ENCODE data around the gene IMPG1. TPM values are rescaled to one million over a fixed set of nuclear protein-coding genes. Genes with fewer than 3 reads are reported as not detected.

Gene IMPG1
- total and polyA plus RNA-seq, 2 of the 8 experiments (the other 6 are each of a cell fraction or from before 2014, with no cell fraction given) = 0.02 TPM; not detected in 1

DNA sequence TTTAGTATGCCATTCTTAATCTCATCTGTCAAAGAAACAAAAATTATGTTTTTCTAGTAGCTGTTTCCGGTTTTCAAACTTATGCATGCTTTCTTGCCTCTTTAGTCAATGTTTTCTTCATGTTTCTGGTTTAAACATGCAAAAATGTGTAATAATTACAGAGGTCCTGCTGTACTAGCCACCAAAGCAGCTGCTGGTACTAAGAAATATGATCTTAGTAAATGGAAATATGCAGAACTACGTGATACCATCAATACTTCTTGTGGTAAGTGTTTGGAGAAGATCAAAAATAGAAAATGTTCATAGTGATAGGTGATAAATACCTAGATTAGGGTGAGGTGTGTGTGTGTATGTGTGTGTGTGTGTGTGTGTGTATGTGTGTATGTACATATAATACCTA lies 165.0 kb downstream of the IMPG1 start:
- no peak overlapping the region for H2AFZ ChIP-seq (ENCODE audit: low read length)
- H3K79me1 ChIP-seq (ENCODE audit: low read depth, low read length) = no peaks in the 10 kb centered on the region
- DNase-seq (ENCODE audit: low read depth in 1 of 2, low spot score in 2 of 2) = no peak
- no peak overlapping the region for H3K4ac ChIP-seq (replicated peaks; ENCODE audit: insufficient read length, low read depth, low read length)
- H2BK20ac ChIP-seq (ENCODE audit: low read length) = no peak overlapping the region
- H3K18ac ChIP-seq (ENCODE audit: extremely low read depth, low read length) = no peak overlapping the region
- no peak overlapping the region for H3K23ac ChIP-seq (ENCODE audit: insufficient read length)
- H3K27ac ChIP-seq (ENCODE audit: low read depth, low read length) = no peak overlapping the region
- H4K8ac ChIP-seq (ENCODE audit: extremely low read depth, insufficient read depth, low read length) = no peak overlapping the region
- no peak overlapping the region for H4K5ac ChIP-seq (ENCODE audit: insufficient read length, low read depth, low read length)
- H3K4me2 ChIP-seq (ENCODE audit: insufficient read depth in 1 of 2, low read depth in 2 of 2, low read length in 2 of 2) = no peak overlapping the region
- peaks cover 0 to 6% (median 0%) of the 10 kb centered on the region in 4 experiments; a peak in 1 of 8 replicates for H3K36me3 ChIP-seq (ENCODE audit: control insufficient read depth in 2 of 4, insufficient read depth in 4 of 4, low read length in 3 of 4)
- H2BK5ac ChIP-seq (ENCODE audit: low read depth, low read length) = no peak overlapping the region
- 87% methylated on average over 2 of the region's 2 CpGs; no CpG with 5 or more reads in 1 of the 2 experiments for WGBS, 2 experiments (ENCODE audit: extremely low coverage in 1 of 2, insufficient coverage in 1 of 2, insufficient read length in 1 of 2, insufficient replicate concordance in 2 of 2, low coverage in 1 of 2, low lambda C conversion rate in 2 of 2, missing lambda C conversion rate in 1 of 2)
- H3K23me2 ChIP-seq (ENCODE audit: low read depth, low read length) = no peaks in the 10 kb centered on the region
- H3K4me1 ChIP-seq (replicated peaks in 1 of 4; ENCODE audit: control insufficient read depth in 3 of 4, insufficient read depth in 4 of 4, low read length in 3 of 4) = no peaks in the 10 kb centered on the region
- ChIA-PET POLR2A (ENCODE audit: partially characterized antibody) (no interaction called here), CTCF (ENCODE audit: partially characterized antibody) (interaction anchor here (4.6 kb wide), 1 partner anchor 14 kb away, joined by 22 read pairs; no protein-coding TSS in a partner anchor)
- H4K91ac ChIP-seq (replicated peaks; ENCODE audit: insufficient read length, low read length) = no peak overlapping the region
- FAIRE-seq = no peak
- H3K56ac ChIP-seq (replicated peaks; ENCODE audit: insufficient read length, low read depth, low read length) = no peak overlapping the region
- no peak overlapping the region for H3K4me3 ChIP-seq (ENCODE audit: extremely low read depth in 1 of 4, insufficient read depth in 2 of 4, low read depth in 3 of 4, low read length in 4 of 4)
- no peak overlapping the region for H2AK5ac ChIP-seq (ENCODE audit: low read depth, low read length)
- H2BK12ac ChIP-seq (ENCODE audit: low read depth, low read length) = no peak overlapping the region
- peaks cover 5 to 11% of the 10 kb centered on the region in 2 experiments; a peak in 2 of 4 replicates for H3K9me3 ChIP-seq (ENCODE audit: insufficient read depth in 2 of 2, low read depth in 1 of 2, low read length in 1 of 2)
- no peaks in the 10 kb centered on the region for H3K79me2 ChIP-seq (ENCODE audit: control insufficient read depth in 1 of 2, insufficient read depth in 2 of 2, low read length in 2 of 2)
- H3K9ac ChIP-seq (replicated peaks in 1 of 4; ENCODE audit: extremely low read depth in 1 of 4, low read depth in 3 of 4, low read length in 3 of 4) = no peak overlapping the region
- H2BK15ac ChIP-seq (ENCODE audit: low read length) = no peak overlapping the region
- H2BK120ac ChIP-seq (replicated peaks; ENCODE audit: low read depth, low read length) = no peak overlapping the region
- no peak overlapping the region for H3K14ac ChIP-seq (ENCODE audit: insufficient read length)
- H4K20me1 ChIP-seq (replicated peaks in 1 of 2; ENCODE audit: control insufficient read depth in 1 of 2, insufficient read depth in 2 of 2, low read length in 2 of 2) = no peaks in the 10 kb centered on the region
- TF ChIP-seq EGR1 (IDR thresholded peaks at IDR 0.05; ENCODE audit: borderline replicate concordance, low read depth, low read length) (no peak), RFX5 (IDR thresholded peaks at IDR 0.05; ENCODE audit: borderline replicate concordance, low read depth, low read length) (no peak)
- H3K27me3 ChIP-seq (replicated peaks in 1 of 4; ENCODE audit: control insufficient read depth in 3 of 4, extremely low read depth in 1 of 4, insufficient read depth in 3 of 4, low read length in 3 of 4) = no peaks in the 10 kb centered on the region
